ENCODE measurements around the gene ZBTB42. TPM values are rescaled to one million over a fixed set of nuclear protein-coding genes. Genes with fewer than 3 reads are reported as not detected.
A peak's percentile ranks its signal among the peaks of the same experiment; 100 is the strongest.

Gene ZBTB42
- total RNA-seq, 3 donors from 2014 or later, result 3.5 to 11.4 (median 9.2) TPM

DNA sequence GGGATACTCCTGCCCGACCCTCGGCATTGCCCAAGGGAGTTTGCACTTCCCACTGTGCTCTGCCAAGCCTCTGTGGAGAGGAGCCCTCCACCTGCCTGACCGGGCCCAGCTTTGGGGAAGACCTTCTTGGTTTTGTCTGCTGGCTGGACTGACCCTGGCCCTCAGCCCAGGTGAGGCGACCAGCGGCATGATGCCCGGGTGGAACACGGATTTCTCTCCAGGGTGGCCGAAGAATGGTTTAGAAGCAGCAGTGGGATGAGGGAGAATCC lies 15.6 kb downstream of the ZBTB42 start:
- Histone ChIP-seq H3K27ac (peak overlapping the region; percentile 92 to 94), H3K4me3 (peak overlapping the region; percentile 82 to 89 (median 86)), H3K9me3 (no peaks in the 10 kb centered on the region), H3K36me3 (no peaks in the 10 kb centered on the region), H3K27me3 (no peaks in the 10 kb centered on the region), H3K4me1 (peaks cover 0 to 8% of the 10 kb centered on the region in 2 donors)
- TF ChIP-seq POLR2AphosphoS5 (IDR thresholded peaks at IDR 0.05) (no peak), POLR2A (IDR thresholded peaks at IDR 0.05) (no peak)
- TF ChIP-seq, protein P1, sequence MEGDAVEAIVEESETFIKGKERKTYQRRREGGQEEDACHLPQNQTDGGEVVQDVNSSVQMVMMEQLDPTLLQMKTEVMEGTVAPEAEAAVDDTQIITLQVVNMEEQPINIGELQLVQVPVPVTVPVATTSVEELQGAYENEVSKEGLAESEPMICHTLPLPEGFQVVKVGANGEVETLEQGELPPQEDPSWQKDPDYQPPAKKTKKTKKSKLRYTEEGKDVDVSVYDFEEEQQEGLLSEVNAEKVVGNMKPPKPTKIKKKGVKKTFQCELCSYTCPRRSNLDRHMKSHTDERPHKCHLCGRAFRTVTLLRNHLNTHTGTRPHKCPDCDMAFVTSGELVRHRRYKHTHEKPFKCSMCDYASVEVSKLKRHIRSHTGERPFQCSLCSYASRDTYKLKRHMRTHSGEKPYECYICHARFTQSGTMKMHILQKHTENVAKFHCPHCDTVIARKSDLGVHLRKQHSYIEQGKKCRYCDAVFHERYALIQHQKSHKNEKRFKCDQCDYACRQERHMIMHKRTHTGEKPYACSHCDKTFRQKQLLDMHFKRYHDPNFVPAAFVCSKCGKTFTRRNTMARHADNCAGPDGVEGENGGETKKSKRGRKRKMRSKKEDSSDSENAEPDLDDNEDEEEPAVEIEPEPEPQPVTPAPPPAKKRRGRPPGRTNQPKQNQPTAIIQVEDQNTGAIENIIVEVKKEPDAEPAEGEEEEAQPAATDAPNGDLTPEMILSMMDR (IDR thresholded peaks at IDR 0.05), result no peak
- DNase-seq (ENCODE audit: low spot score in 2 of 2), result peak in 1 of 2 donors; percentile 50
- intact Hi-C loops (cut with DNase I; ENCODE audit: low total_unique reads), result no loop called here

DNA sequence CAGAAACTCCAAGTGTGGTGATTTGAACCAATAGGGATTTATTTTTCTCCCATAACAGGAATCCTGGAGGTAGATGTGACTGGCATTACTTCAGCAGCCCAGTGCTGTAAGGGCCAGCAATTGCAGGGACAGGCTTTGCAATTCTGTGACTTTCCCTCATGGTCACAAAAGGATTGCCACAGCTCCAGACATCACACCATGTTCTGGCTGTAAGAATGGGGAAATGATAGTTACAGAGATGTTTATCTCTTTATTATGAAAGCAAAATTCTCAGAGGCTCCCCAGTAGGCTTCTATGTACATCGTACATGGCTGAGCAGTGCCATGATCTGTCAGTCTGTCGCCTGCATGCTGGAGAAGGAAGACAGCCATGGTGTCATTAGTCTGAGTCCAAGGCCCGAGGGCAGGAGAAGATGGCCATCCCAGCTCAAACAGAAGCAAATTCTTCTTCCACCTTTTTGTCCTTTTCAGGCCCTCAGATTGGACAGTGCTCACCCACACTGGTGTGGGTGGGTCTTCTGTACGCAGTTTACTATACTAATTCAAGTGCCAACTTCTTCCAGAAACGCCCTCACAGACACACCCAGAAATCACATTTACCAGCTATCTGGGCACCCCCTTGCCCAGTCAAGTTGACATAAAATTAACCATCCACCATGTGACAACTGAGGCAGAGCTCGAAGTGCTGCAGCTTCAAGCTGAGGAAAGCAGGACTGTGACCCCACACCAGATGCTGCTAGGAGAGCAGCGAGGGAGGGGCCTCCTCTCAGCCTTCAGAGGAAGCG lies 17.2 kb downstream of the ZBTB42 start:
- Histone ChIP-seq H3K36me3 (no peaks in the 10 kb centered on the region), H3K27ac (no peak overlapping the region), H3K27me3 (no peaks in the 10 kb centered on the region), H3K4me3 (no peak overlapping the region), H3K4me1 (peaks cover 0 to 8% of the 10 kb centered on the region in 2 donors), H3K9me3 (no peaks in the 10 kb centered on the region)
- TF ChIP-seq, protein P1 (IDR thresholded peaks at IDR 0.05), result no peak
- no peak for TF ChIP-seq POLR2A (IDR thresholded peaks at IDR 0.05)
- TF ChIP-seq POLR2AphosphoS5 (IDR thresholded peaks at IDR 0.05), result no peak
- no peak for DNase-seq (ENCODE audit: low spot score in 2 of 2)
- intact Hi-C loops (cut with DNase I; ENCODE audit: low total_unique reads), result no loop called here

DNA sequence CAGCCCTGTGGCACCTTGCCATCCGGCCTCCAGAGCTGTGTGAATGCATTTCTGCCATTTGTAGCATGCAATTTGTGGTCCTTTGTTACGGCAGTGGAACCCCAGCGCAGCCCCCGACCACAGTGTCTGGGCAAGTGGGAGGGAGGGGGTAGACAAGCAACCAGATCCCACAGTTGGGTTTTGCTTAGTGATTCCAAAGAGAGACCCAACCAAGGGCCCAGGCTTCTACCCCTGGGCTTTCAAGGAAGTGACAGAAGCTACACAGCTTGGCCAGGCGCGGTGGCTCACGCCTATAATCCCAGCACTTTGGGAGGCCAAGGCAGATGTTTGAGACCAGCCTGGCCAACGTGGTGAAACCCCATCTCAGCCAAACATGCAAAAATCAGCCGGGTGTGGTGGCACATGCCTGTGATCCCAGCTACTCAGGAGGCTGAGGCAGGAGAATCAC lies 17.8 kb downstream of the ZBTB42 start:
- Histone ChIP-seq H3K4me3 (no peak overlapping the region), H3K36me3 (no peaks in the 10 kb centered on the region), H3K9me3 (no peaks in the 10 kb centered on the region), H3K4me1 (peaks cover 0 to 8% of the 10 kb centered on the region in 2 donors), H3K27ac (no peak overlapping the region), H3K27me3 (no peaks in the 10 kb centered on the region)
- peak; percentile 16 to 44 for DNase-seq (ENCODE audit: low spot score in 2 of 2)
- TF ChIP-seq, protein P1 (IDR thresholded peaks at IDR 0.05), result no peak
- intact Hi-C loops (cut with DNase I; ENCODE audit: low total_unique reads), result no loop called here

DNA sequence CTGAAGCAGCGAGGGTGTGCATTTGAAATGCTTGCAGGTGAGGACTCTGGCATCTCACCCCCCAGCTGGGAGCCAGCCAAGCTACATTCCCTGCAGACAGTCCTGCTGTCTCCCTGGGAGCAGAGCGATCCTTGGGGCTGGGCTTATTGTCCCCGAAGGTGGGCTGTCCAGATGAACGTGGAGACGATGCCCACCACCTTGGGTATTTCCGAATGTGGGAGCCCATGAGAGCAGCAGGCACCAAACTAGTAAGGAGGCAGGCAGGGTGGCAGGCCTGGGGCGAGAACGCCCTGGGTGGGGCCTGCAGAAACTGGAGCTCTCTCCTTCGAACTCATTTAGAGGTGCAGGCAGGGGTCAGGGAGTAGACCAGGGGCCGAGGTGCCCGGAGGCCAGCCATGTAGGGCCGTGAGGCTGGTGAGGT lies 18.5 kb downstream of the ZBTB42 start:
- DNase-seq (ENCODE audit: low spot score in 2 of 2), result peak; percentile 15 to 46
- Histone ChIP-seq H3K27ac (no peak overlapping the region), H3K4me1 (peaks cover 0 to 8% of the 10 kb centered on the region in 2 donors)

DNA sequence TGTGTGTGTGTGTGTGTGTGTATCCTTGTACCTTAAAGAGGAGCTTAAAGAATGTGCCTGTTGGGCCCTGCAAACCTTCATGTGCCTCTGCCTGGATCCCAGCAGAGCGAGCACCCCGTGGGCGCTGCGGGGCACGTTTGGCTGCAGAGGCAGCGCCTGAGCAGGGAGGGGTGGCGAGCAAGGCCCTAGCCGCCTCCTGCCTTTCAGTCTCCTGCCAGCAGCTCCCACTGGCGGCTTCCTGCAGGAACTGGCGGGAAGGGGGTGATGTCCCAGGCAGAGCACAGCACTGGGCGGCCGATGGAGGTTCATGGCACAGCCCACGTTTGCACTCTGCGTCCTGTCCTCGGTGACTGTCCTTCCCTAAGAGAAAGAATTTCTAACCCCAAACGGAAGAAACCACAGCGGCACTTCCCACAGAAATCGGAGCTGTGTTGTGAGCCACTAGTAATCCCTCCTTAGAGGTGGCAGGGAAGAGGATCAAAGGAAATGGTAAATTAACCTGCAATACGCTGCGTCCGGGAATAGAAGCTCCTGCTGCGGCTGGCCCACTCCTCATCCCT lies 19.8 kb downstream of the ZBTB42 start:
- no peak for TF ChIP-seq POLR2A (IDR thresholded peaks at IDR 0.05)
- TF ChIP-seq POLR2AphosphoS5 (IDR thresholded peaks at IDR 0.05), result no peak
- TF ChIP-seq, protein P1 (IDR thresholded peaks at IDR 0.05), result peak in 2 of 3 donors; percentile 52 to 66
- intact Hi-C loops (cut with DNase I; ENCODE audit: low total_unique reads), result no loop called here
- Histone ChIP-seq H3K4me1 (peaks cover 2 to 8% of the 10 kb centered on the region in 2 donors), H3K4me3 (no peak overlapping the region), H3K9me3 (no peaks in the 10 kb centered on the region), H3K27me3 (no peaks in the 10 kb centered on the region), H3K27ac (no peak overlapping the region), H3K36me3 (no peaks in the 10 kb centered on the region)
- DNase-seq (ENCODE audit: low spot score in 2 of 2), result peak in 1 of 2 donors; percentile 76

More for the DNA sequence above, 18.5 kb downstream of the ZBTB42 start:
- no peaks in the 10 kb centered on the region for H3K27me3 ChIP-seq
- H3K9me3 ChIP-seq, result no peaks in the 10 kb centered on the region
- intact Hi-C loops (cut with DNase I; ENCODE audit: low total_unique reads), result no loop called here
- TF ChIP-seq POLR2AphosphoS5 (IDR thresholded peaks at IDR 0.05), result no peak
- TF ChIP-seq, protein P1 (IDR thresholded peaks at IDR 0.05), result no peak
- no peak for TF ChIP-seq POLR2A (IDR thresholded peaks at IDR 0.05)
- H3K4me3 ChIP-seq, result no peak overlapping the region
- H3K36me3 ChIP-seq, result no peaks in the 10 kb centered on the region
